ENCODE measurements around the gene EME2.

Gene EME2

DNA sequence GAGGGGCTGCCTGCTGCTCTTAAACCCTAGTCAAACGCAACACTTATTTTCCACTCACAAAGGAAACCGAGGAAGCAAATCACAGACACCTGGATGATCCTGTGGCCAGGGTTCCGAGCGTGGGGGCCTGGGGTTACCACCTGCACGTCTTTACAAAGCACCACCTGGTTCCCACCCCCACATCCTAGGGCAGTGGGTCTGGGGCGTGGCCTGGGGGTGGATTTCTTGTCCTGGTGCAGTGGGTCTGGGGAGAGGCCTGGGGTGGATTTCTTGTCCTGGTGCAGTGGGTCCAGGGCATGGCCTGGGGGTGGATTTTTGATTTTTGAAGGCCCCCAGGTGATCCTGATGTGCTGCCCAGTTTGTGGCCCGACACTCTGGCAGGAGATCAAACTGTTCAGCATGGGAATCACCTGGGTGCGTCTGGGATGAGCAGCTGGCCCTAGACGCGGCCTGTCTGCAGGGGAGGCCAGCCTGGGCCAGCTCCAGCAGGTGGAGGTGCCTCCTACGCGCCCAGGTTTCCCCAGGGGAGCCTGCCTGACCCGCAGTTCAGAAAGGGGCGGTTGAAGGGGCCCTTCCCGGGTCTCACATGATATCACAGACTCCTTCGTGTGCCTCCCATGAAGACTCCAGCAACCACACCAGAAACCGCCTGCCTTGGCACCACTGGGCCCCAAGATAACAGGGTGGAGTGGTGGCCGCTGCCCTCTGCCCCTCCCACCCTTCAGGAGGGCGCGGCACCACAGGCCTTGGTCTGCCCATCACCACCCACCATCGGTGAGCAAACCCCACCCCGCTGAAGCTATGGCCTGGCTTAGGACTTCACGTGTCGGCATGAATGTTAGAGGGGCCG lies 47.7 kb downstream of the EME2 start:
- Histone ChIP-seq H3K9ac (ENCODE audit: low read depth, low read length) (no peak overlapping the region), H3K4me3 (ENCODE audit: low read depth in 1 of 2, low read length in 2 of 2) (no peak overlapping the region), H4K20me1 (ENCODE audit: insufficient read depth, low read length) (peaks cover 15% of the 10 kb centered on the region), H3K36me3 (ENCODE audit: insufficient read depth, low read length) (peaks cover 67% of the 10 kb centered on the region), H3K4me1 (ENCODE audit: insufficient read depth, low read length) (peaks cover 16% of the 10 kb centered on the region), H2AFZ (ENCODE audit: low read depth, low read length) (no peak overlapping the region), H3K79me2 (ENCODE audit: insufficient read depth, low read length) (peaks cover 23% of the 10 kb centered on the region), H3K27ac (ENCODE audit: low read length) (no peak overlapping the region), H3K4me2 (ENCODE audit: insufficient read depth, low read length) (no peak overlapping the region), H3K27me3 (ENCODE audit: insufficient read depth, low read length, poor library complexity) (no peaks in the 10 kb centered on the region), H3K9me3 (ENCODE audit: insufficient read depth, low read length, severe bottlenecking) (no peaks in the 10 kb centered on the region)
- no peak for ATAC-seq (ENCODE audit: insufficient read depth, low read depth)
- DNase-seq, result no peak
- TF ChIP-seq, protein P1, sequence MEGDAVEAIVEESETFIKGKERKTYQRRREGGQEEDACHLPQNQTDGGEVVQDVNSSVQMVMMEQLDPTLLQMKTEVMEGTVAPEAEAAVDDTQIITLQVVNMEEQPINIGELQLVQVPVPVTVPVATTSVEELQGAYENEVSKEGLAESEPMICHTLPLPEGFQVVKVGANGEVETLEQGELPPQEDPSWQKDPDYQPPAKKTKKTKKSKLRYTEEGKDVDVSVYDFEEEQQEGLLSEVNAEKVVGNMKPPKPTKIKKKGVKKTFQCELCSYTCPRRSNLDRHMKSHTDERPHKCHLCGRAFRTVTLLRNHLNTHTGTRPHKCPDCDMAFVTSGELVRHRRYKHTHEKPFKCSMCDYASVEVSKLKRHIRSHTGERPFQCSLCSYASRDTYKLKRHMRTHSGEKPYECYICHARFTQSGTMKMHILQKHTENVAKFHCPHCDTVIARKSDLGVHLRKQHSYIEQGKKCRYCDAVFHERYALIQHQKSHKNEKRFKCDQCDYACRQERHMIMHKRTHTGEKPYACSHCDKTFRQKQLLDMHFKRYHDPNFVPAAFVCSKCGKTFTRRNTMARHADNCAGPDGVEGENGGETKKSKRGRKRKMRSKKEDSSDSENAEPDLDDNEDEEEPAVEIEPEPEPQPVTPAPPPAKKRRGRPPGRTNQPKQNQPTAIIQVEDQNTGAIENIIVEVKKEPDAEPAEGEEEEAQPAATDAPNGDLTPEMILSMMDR (IDR thresholded peaks at IDR 0.05; ENCODE audit: borderline replicate concordance, extremely low read depth, low read length, poor library complexity, severe bottlenecking), result no peak
- TF ChIP-seq EZH2 (IDR thresholded peaks at IDR 0.05; ENCODE audit: borderline replicate concordance, low read depth, low read length, severe bottlenecking), result no peak

DNA sequence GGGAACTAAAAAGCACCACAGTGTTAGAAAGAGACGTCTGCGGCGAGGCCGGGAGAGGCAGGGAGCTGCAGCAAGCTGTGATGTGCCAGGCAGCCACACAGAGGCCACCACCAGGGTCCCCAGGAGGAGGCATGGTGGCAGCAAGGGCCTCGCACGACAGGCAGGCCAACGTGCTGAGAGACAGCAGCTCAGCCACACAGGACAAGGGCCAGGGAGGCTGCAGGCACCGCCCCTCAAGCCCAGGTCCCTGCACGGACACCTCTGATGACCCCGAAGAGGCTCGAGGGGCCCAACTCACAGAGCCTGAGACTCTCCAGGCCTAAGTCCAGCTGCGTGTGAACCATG lies 48.3 kb downstream of the EME2 start:
- peaks cover 21% of the 10 kb centered on the region for H4K20me1 ChIP-seq (ENCODE audit: insufficient read depth, low read length)
- peaks cover 64% of the 10 kb centered on the region for H3K36me3 ChIP-seq (ENCODE audit: insufficient read depth, low read length)
- no peak for ATAC-seq (ENCODE audit: insufficient read depth, low read depth)
- TF ChIP-seq, protein P1 (IDR thresholded peaks at IDR 0.05; ENCODE audit: borderline replicate concordance, extremely low read depth, low read length, poor library complexity, severe bottlenecking), result no peak
- TF ChIP-seq EZH2 (IDR thresholded peaks at IDR 0.05; ENCODE audit: borderline replicate concordance, low read depth, low read length, severe bottlenecking), result no peak
- no peak overlapping the region for H3K27ac ChIP-seq (ENCODE audit: low read length)
- H3K4me2 ChIP-seq (ENCODE audit: insufficient read depth, low read length), result no peak overlapping the region
- DNase-seq, result no peak
- H3K9me3 ChIP-seq (ENCODE audit: insufficient read depth, low read length, severe bottlenecking), result no peaks in the 10 kb centered on the region
- no peak overlapping the region for H2AFZ ChIP-seq (ENCODE audit: low read depth, low read length)
- no peaks in the 10 kb centered on the region for H3K27me3 ChIP-seq (ENCODE audit: insufficient read depth, low read length, poor library complexity)
- H3K4me3 ChIP-seq (ENCODE audit: low read depth in 1 of 2, low read length in 2 of 2), result no peak overlapping the region
- H3K4me1 ChIP-seq (ENCODE audit: insufficient read depth, low read length), result peaks cover 22% of the 10 kb centered on the region
- H3K79me2 ChIP-seq (ENCODE audit: insufficient read depth, low read length), result peaks cover 29% of the 10 kb centered on the region
- H3K9ac ChIP-seq (ENCODE audit: low read depth, low read length), result no peak overlapping the region

DNA sequence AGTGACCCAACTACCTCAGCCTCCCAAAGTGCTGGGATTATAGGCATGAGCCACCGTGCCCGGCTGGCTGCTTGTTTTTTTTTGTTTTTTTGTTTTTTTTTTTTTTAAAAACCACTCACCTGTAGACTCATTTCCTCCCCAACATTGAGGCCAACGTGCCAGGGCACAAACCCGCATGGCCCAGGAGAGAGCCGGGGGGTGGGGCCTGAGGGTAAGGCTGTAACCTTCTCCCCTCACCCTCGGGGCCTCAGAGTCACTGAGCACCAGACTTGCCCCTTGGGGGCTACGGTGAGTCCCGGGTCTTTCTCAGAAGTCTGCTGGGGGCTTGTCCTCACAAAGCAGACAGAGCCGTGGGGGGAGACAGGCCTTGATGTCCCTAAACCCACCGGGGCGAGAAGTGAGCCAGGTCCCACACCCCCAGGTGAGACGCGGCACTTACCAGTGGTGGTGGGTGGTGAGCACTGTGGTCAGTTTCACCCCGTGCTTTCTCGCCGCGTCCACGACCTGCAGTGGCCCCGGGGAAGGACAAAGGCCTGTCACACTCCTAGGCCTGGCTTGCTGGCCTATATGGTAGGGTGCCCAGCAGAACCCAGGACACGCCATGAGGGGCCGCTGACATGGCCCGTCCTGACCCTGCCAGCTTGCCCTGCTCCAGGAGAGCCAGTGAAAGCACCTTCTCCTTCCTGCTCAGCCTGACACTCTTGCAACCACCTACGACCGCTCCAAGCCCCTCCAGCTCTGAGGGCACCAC lies 49.4 kb downstream of the EME2 start:
- H3K36me3 ChIP-seq (ENCODE audit: insufficient read depth, low read length), result peaks cover 55% of the 10 kb centered on the region
- peaks cover 33% of the 10 kb centered on the region for H3K79me2 ChIP-seq (ENCODE audit: insufficient read depth, low read length)
- H3K9me3 ChIP-seq (ENCODE audit: insufficient read depth, low read length, severe bottlenecking), result no peaks in the 10 kb centered on the region
- no peak overlapping the region for H3K4me3 ChIP-seq (ENCODE audit: low read depth in 1 of 2, low read length in 2 of 2)
- H3K4me2 ChIP-seq (ENCODE audit: insufficient read depth, low read length), result no peak overlapping the region
- peaks cover 23% of the 10 kb centered on the region for H3K4me1 ChIP-seq (ENCODE audit: insufficient read depth, low read length)
- TF ChIP-seq EZH2 (IDR thresholded peaks at IDR 0.05; ENCODE audit: borderline replicate concordance, low read depth, low read length, severe bottlenecking), result no peak
- TF ChIP-seq, protein P1 (IDR thresholded peaks at IDR 0.05; ENCODE audit: borderline replicate concordance, extremely low read depth, low read length, poor library complexity, severe bottlenecking), result no peak
- DNase-seq (no peak), ATAC-seq (ENCODE audit: insufficient read depth, low read depth) (no peak)
- no peak overlapping the region for H3K27ac ChIP-seq (ENCODE audit: low read length)
- H2AFZ ChIP-seq (ENCODE audit: low read depth, low read length), result no peak overlapping the region
- no peaks in the 10 kb centered on the region for H3K27me3 ChIP-seq (ENCODE audit: insufficient read depth, low read length, poor library complexity)
- H4K20me1 ChIP-seq (ENCODE audit: insufficient read depth, low read length), result peaks cover 22% of the 10 kb centered on the region
- H3K9ac ChIP-seq (ENCODE audit: low read depth, low read length), result no peak overlapping the region
